ENCODE results near the gene GMPPB.
A peak's percentile ranks its signal among the peaks of the same experiment; 100 is the strongest.
"Not testable (repeated sequence)": the region's sequence is repeated elsewhere in the genome, so short reads cannot be mapped to it uniquely, and the experiment has no call there.

GMPPB gene

DNA sequence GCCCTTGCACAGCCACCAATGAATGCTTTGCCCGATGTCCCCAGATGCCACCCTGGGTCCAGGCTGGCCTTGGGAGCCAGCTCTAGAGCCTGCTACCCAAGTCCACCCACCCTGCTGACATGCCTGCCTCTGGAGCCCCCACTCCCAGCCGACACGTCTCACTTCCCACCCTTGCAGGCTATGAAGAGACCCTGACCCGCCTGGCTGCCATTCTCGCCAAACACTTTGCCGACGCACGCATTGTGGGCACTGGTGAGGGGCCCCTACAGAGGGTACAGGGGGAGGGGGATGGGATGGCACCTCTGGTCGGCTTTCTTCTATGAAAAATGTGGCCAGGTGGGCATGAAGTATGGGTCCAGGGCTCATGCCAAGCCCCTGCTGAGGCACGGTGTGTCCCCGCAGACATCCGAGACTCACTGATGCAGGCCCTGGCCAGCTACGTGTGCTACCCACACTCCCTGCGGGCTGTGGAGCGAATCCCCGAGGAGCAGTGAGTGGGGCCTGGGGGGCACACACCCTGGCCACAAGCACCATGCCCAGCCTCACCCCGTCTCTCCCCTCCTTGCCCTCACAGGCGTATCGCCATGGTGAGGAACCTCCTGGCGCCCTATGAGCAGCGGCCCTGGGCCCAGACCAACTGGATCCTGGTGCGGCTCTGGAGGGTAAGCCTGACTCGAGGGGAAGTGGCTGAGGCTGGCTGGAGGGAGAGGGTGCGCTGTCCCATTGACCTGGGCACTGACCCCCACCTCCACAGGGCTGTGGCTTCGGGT lies 10.2 kb downstream of the GMPPB start:
- DNase-seq (ENCODE audit: low spot score) = no peak

DNA sequence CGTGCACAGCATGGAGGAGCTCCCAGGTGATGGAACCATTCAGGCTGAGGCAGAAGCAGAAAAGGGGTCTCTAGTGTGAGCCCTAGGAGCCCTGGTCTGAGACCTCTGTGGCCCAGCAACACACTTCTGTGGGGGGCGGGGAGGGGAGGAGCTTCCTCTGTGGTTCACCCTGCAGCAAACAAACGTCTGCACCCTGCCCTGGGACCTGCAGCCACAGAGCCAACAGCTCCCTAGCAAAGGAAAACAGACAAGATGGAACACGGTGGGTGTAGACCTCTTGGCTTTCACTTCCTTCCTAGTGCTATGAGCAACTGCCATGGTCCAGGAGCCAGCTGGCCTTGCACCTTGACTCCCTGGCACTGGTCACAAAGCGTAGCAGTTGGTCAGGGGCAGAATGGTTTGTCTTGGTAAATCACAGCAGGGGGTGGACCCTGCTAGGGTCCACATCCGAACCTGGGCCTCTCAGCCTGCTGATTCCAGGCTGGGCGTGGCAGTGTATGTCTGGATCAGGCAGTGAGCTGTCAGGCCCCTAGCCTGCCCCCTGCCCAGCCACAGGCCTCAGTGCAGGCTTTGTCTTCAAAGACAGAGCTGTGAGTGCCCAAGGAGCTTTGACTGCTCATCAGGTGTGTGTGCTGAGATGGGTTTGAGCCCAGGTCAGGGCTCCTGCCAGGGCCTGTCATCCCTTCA lies 11.0 kb downstream of the GMPPB start:
- DNase-seq (ENCODE audit: low spot score) = no peak

DNA sequence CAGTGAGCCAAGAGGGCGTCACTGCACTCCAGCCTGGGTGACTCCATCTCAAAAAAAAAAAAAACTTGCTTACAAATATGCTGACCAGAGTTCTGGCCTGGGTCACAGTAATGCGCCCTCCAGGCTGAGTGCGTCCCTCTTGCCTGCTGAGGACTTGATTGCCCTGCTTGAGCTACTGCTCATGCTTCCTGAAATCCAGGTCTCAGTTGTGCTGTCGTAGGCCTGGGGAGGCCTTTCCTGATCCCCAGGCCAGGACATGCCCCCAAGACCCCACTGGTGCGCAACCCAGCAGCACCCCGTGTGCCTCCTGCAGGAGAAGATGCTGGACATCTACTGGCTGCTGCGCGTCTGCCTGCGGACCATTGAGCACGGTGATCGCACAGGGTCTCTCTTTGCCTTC lies 11.6 kb downstream of the GMPPB start:
- no peak for DNase-seq (ENCODE audit: low spot score)

DNA sequence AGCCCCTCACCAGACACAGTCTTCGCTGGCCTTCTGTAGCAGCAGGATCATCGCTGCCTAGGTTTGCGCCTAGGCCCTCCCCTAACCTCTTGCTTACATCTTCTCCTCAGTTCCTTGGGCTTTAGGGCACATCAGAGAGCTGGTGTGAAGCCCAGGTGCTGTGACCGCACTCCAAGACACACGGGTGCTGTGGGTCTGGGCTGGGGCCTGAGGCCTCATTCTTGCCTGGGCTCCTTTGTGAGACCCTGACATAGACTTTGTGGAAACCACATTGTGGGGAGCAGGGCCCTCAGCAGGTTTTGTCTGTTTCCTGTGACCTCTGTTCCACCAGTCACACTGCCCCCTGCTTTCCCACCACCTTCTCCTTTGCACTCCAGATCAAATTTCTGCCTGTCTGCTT lies 12.3 kb downstream of the GMPPB start:
- no peak for DNase-seq (ENCODE audit: low spot score)

DNA sequence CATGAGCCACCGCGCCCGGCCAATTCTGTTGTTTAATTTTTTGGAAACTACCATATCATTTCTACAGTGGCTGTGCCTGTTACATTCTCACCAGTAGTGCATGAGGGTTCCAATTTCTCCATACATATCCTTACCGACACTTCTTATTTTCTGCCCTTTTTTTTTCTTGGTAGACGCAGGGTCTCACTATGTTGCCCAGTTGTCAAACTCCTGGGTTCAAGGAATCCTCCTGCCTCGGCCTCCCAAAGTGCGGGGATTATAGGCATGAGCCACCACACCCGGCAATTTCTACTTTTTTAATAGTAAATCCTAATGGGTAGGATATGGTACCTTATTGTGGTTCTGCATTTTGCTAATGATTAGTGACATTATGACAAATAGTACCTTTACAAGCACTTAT lies 13.9 kb downstream of the GMPPB start:
- no peak for DNase-seq (ENCODE audit: low spot score)

DNA sequence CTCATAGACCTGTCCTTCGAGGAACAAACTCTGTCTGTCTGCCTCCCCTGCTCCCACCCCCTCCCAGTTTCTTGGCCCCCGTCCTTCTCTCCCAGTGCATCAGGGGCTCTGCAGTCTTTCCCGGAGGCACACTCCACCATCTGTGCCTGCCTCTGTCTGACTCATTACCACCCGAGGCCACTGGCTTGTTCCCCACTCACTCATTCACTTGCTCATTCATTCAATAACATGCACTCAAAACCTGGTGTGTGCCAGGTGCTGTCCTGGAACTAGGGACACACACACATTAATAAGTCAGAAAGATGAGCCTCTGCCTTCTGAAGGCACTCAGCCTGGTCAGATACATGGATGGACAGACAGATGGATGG lies 16.7 kb downstream of the GMPPB start:
- no peak for DNase-seq (ENCODE audit: low spot score)

DNA sequence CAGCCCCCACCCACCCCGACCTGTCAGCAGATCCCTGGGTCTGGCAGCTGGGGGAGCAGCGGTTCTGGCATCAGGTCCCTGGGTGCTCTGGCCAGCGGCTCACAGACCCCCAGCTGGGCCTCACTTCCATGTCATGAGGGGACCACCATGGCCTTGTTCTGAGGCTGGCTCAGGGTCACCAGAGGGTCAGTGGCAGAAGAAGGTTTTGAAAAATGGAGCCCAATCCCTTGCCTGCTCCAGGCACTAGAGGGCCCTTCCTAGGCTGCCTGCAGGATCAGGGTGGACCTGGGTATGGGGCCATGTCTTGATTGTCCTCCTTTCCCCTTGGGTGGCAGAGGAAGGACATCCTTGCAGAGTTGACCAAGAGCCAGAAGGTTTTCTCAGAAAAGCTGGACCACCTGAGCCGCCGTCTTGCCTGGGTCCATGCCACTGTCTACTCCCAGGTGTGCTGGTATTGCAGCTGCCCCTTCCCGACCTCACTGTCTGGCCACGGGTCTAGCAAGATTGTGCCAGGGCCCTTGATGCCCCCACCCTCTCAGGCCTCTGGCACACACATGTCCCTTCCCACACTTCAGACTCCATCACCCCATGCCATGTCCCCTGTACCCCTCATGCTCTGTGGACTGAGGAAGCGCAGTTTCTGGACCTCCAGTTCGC lies 17.2 kb downstream of the GMPPB start:
- DNase-seq (ENCODE audit: low spot score) = no peak

DNA sequence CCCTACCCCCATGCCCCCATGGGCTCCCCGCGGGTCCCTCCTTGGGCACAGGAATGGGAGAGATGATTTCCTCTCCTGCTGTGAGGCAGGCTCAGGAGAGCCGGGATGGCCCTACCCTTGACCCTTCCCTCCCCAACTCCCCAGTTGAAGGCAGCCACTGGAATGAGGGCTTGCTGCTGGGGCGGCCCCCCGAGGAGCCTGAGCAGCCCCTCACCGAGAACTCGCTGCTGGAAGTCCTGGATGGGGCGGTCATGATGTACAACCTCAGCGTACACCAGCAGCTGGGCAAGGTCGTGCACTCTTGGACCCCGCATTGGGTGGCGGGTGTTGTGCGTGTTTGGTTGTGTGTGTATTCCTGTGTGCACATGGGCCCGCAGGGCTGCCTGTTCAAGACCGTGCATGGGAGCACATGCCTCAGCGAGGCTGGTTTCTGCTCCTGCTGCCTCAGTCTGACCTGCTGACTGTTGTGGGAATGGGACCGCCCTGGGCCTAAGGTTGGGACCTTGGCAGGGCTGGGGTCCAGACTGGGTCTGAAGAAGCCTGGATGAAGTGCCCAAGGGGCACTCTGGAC lies 18.3 kb downstream of the GMPPB start:
- no peak for DNase-seq (ENCODE audit: low spot score)

DNA sequence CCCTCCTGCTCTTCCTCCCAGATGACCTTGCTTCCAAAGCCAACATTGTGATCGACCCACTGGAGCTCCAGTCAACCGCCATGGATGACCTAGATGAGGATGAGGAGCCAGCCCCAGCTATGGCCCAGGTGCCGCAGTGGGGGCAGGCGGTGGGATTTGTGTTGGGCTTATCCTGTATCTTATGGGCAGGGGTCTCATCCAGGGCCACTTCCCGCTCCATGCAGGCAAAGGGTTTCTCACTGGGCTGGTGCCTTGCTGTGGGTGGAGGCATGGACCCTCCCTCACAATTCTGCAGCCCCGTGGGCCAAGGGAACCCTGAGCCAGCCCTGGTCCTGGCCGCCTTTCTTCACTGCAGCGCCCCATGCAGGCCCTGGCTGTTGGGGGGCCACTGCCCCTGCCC lies 19.1 kb downstream of the GMPPB start:
- DNase-seq (ENCODE audit: low spot score) = no peak

DNA sequence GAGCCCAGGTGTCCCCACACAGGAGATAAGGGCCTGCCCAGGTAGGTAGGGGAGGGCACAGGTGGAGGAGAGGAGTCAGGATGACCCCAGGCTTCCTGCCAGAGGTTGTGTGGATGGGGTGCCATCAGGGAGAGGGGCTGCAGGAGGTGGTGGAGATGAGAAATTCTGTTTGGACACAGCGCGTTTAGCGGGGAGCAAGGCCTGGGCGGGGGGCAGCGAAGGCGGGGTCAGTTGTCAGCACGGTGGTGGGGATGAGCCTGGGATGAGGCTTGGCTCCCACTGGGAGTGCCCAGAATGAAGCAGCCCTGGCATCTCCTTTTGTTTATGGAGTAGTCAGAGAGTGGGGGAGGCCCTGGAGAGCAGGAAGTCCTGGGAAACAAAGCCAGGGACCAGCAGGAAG lies 19.8 kb downstream of the GMPPB start:
- no peak for DNase-seq (ENCODE audit: low spot score)

DNA sequence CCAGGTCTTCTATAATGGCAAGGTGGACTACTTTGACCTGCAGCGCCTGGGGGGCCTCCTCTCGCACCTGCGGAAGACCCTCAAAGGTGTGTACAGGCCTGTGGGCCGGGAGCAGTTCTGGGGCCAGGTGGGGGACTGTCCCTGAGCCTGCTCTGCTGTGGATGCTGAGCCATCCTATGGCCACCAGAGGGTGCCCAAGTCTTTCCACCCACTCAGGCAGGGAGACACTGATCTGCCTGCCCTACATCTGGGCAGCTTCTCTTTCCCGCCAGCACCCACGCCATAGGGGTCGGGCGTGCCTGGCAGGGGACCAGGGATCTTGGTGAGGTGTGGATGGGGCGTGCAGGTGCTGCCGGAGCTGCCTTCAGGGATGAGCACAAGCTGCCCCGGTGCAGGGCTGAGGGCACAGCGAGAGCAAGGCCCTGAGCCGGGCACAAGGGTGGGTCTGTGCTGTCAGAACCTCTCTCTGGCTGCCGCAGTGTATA lies 20.3 kb downstream of the GMPPB start:
- DNase-seq (ENCODE audit: low spot score) = peak; percentile 63

DNA sequence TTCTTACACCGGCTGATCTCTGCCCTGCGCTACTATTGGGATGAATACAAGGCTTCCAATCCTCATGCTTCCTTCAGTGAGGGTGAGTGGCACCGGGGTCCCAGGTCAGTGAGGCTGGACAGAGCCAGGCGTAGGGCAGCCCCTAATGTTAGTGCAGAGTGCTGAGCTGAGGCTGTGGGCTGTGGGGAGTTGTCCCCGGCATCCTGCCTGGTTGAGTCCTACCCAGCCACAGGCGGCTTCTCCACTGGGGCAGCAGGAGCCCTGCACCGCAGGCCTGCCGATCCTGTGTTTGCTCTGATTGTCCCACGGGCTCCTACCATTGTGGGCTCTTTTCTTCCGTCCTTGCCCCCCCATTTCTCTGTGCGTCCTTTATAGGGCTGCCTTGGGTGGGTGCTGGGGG lies 21.1 kb downstream of the GMPPB start:
- DNase-seq (ENCODE audit: low spot score) = no peak

DNA sequence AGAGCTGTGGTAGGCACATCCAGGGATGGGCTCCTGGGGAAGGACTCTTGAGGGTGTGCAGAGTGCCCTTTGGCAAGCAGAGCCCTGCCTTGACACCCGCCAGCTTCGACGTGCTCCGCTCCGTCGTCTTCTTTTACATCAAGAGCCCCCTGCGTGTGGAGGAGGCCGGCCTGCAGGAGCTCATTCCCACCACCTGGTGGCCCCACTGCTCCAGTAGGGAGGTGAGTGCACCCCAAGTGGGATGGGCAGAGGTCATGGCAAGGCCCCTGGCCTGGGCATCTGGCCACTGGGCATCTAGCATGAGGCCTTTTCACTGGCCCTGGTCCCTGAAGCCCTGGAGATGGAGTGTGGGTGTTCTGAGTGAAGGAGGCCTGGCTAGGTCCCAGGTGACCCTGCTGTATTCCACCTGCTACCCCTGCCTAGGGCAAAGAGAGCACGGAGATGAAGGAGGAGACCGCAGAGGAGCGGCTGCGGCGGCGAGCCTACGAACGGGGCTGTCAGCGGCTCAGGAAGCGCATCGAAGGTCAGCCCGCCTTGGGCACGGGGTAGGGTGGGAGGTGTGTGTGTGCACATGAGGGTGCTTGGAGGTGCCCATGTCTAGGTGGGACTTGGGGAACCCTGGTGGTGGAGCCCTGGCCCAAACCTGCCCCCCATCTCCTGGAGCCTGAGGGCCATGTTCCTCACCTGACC lies 22.2 kb downstream of the GMPPB start:
- DNase-seq (ENCODE audit: low spot score) = no peak

DNA sequence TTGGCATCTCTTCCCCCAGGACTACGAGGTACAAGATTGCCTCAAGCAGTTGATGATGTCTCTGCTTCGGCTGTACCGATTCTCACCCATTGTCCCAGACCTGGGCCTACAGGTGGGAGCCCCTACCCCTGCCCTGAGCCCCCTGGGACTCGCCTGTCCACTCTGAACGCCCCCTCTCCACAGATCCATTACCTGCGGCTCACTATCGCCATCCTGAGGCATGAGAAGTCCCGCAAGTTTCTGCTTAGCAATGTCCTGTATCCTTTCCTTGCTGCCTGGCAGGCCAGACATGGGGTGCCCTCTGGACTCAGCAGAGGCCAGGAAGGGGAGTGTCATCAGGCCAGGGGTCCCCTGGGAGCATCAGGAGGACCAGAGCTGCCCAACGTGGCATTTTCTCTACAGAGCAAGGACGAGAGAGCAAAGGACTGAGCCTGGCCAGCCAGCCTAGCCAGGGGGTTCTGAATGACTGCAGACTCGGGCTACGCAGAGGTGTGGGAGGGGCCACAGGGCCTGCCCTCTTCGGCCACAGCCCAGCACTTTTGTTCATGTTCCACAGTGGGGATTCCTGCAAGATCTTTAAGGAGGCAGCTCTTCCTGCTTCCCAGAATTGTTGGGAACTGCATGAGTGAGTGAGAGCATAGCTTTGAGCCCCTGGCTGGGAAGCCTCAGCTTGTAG lies 23.2 kb downstream of the GMPPB start:
- no peak for DNase-seq (ENCODE audit: low spot score)

DNA sequence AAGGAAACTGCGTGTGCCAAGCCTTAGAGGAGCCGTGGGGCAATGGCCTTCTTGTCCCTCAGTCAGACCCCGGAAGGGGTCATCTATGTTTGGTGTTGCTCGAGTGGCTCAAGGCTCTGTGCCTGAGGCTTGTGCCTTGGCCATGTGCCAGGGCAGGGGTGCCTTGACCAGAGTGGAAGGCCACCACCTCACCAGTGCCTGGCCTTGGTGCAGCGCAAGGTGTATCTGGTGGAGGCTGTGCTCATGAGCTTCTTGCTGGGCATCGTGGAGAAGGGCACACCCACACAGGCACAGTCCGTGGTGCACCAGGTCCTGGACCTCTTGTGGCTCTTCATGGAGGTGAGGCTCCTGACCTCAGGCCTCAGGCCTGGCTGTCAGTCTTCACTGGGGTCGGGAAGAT lies 23.7 kb downstream of the GMPPB start:
- DNase-seq (ENCODE audit: low spot score) = no peak

DNA sequence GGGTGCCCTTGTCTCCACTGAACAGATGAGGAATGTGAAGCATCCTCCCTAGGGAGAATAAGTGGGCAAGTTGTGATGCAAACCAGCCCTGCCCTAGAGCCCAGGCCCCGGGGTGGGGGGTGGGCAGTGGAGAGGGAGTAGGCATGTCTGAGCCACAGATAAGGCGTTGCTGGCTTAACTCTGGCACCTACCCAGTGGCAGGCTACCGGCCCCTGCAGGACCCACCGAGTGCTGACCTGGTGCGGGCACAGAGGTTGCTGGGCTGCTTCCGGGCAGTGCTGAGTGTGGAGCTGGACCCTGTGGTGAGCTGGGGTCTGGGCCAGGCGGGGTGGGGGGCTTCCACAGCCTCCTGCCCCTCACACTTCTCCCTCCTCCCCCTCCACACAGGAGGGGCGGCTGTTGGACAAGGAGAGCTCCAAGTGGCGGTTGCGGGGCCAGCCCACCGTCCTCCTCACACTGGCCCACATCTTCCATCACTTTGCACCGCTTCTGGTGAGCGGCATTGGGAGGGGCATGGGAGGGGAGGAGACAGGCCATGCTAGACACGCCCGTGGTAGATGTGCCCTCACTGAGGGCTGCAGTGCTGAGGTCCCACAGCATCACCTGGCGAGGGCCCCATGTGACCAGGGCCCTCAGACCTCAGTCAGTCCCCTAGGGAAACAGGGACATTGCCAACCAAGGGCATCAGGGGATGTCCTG lies 24.3 kb downstream of the GMPPB start:
- DNase-seq (ENCODE audit: low spot score) = no peak

DNA sequence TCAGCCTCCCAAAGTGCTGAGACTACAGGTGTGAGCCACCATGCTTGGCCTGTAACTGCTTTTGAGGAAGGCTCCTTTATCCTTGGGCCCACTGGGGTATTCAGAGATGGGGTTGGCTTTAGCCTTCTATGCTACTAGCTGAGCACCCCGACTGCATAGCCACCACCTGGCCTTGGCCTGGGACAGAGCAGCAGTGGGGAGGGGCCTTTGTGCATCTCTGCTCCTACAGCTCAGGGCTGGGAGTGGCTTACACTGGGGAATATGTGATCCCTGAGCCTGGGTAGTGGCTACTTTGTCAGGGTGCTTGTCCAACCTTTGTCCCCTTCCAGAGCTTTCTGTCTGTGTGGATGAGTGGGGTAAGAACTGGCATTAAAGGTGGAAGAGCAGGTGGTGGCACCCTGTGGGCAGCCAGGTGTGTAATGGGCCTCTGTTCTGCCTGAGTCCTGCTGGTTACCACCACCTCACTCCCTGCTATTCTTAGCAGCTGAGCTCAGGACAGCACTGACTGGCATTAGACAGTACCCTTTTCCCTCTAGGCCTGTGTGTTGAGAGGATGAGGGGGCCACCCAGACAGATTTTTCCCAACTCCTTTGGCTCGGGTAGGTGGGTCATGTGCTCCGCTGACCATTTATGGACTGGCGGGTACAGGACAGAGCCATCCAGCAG lies 28.3 kb downstream of the GMPPB start:
- DNase-seq (ENCODE audit: low spot score) = not testable (repeated sequence)

DNA sequence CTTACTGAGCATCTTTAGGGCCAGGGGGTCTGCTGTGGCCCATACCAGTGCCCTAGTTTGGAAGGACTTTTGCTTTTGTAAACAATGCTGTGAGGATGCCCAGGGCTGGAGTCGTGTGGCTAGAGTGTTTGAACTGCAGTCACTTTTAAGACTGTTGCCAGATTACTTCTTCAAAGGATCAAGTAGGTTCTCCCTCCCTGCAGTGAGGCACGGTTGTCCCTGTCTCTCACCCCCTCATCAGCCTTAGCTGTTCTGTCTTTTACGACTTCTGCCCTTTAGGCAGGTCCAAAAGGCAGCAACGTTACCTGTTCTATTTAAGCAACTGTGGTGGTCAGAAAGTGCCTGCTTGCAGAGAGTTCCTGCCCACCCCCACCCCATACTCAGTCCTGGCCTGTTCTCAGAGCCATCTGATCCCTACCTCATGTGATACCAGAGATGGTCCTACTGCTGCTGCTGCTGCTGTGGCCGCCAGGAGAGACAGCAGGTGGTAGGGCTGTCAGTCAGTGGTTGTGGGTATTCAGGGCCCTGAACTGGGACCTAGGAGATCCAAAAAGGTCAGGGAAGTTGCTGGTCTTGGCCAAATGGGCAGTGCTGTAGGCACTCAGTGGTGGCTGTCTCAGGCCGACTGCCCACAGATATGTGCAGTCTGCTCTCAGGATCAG lies 29.2 kb downstream of the GMPPB start:
- DNase-seq (ENCODE audit: low spot score) = not testable (repeated sequence)

DNA sequence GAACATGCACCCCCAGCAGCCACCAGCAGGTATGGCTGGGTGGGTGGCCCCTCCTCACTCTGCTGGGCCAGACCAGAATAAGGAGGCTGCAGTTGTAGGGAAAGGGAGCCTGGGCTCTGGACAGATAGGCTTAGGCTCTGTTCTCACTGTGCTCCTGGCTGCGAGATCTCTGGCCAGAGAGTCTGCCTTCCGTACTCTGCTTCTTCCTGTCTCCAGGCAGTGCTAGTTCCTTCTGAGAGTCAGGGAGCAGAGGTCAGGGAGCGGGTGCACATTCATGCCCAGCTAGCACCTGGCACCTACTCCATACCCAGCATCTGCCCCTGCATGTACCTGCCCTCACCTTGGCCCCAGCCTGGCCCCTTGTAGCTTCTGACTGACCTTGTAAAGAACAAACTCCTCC lies 32.3 kb downstream of the GMPPB start:
- DNase-seq (ENCODE audit: low spot score) = not testable (repeated sequence)

DNA sequence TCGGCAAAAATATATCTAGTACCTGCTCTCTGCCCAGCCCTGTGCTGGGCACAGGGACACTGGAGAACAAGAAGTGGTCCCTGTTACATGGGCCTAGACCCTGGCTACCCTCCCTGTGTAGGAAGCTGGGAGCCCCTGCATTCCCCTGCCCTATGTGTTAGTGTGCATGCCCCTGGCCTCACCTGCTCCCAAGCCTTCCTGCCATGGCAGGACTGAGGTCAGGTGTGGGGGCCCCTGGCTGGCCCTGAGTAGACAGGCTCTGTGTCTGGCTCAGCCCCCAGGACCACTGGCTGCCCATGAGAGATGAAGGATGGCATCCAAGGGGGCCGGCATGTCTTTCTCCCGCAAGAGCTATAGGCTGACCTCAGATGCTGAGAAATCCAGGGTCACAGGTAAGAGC lies 32.9 kb downstream of the GMPPB start:
- DNase-seq (ENCODE audit: low spot score) = not testable (repeated sequence)

Data from cerebellar cortex (tissue), 1 donor.